HepG2 (cell line): Measurements from ENCODE around the gene EPHA6. TPM values are rescaled to one million over a fixed set of nuclear protein-coding genes. Genes with fewer than 3 reads are reported as not detected.

Experiments used
- CC2D1A ChIP-seq: sonication (generic); formaldehyde crosslinking; IDR thresholded peaks from 2 replicates; pipeline ENCODE4 v1.8.1; 2023; ENCODE audit warnings: mild to moderate bottlenecking, missing genetic modification reagents
- CEBPG ChIP-seq: IDR thresholded peaks from 2 replicates; pipeline ENCODE4 v1.6.1; 2016
- CENPBD1 ChIP-seq: sonication (generic); formaldehyde crosslinking; IDR thresholded peaks from 2 replicates; pipeline ENCODE4 v1.8.0; 2022; ENCODE audit warnings: missing genetic modification reagents, low read depth, mild to moderate bottlenecking, borderline replicate concordance
- CSRNP2 ChIP-seq: sonication (generic); formaldehyde crosslinking; conservative IDR thresholded peaks from 2 replicates; pipeline ENCODE4 v1.8.0; 2022; ENCODE audit warnings: low read depth, missing genetic modification reagents
- CTCF ChIP-seq: sonication (generic); formaldehyde crosslinking; IDR thresholded peaks from 2 replicates; pipeline ENCODE4 v1.5.0; 2020; ENCODE audit warnings: mild to moderate bottlenecking, missing genetic modification reagents, moderate library complexity
- ETV5 ChIP-seq: IDR thresholded peaks from 2 replicates; pipeline ENCODE4 v1.6.1; 2018; ENCODE audit warnings: missing biosample characterization, missing genetic modification reagents, inconsistent platforms, borderline replicate concordance
- HIC2 ChIP-seq: sonication (generic); formaldehyde crosslinking; IDR thresholded peaks from 2 replicates; pipeline ENCODE4 v1.9.0; 2022; ENCODE audit warnings: low read depth, missing genetic modification reagents
- HNRNPK ChIP-seq: fragments of 200-400 bp; formaldehyde crosslinking; IDR thresholded peaks from 2 replicates; pipeline ENCODE4 v1.6.1; 2018; ENCODE audit warnings: low read length, low read depth, moderate library complexity, mild to moderate bottlenecking; ENCODE audit not compliant: poor library complexity, severe bottlenecking
- MED1 ChIP-seq: sonication (generic); formaldehyde crosslinking; IDR thresholded peaks from 2 replicates; pipeline ENCODE4 v1.4.0; 2020; ENCODE audit warnings: missing genetic modification reagents
- SMC3 ChIP-seq: IDR thresholded peaks from 2 replicates; pipeline ENCODE4 v1.6.1; 2011; ENCODE audit warnings: low read length, improper control_type of control experiment
- STAG1 ChIP-seq: sonication (generic); formaldehyde crosslinking; IDR thresholded peaks from 2 replicates; pipeline ENCODE4 v1.4.0; 2020; ENCODE audit warnings: missing genetic modification reagents
- ZHX2 ChIP-seq, 2 experiments: sonication (generic) in 1 of 2; formaldehyde crosslinking in 1 of 2; IDR thresholded peaks; 2 replicates each; pipeline versions ENCODE4 v1.6.1 to v1.9.0; 2014 to 2022; ENCODE audit warnings: antibody characterized with exemption in 1 of 2, borderline replicate concordance in 1 of 2, inconsistent platforms in 1 of 2, low read depth in 1 of 2, missing genetic modification reagents in 1 of 2
- ZNF264 ChIP-seq: sonication (generic); formaldehyde crosslinking; IDR thresholded peaks from 2 replicates; pipeline ENCODE4 v1.4.0; 2020; ENCODE audit warnings: missing genetic modification reagents
- ZNF275 ChIP-seq: sonication (generic); formaldehyde crosslinking; IDR thresholded peaks from 2 replicates; pipeline ENCODE4 v1.8.0; 2022; ENCODE audit warnings: missing genetic modification reagents, mild to moderate bottlenecking, inconsistent platforms, borderline replicate concordance
- ZNF883 ChIP-seq: sonication (generic); formaldehyde crosslinking; IDR thresholded peaks from 2 replicates; pipeline ENCODE4 v1.5.1; 2020; ENCODE audit warnings: mild to moderate bottlenecking, missing genetic modification reagents; ENCODE audit errors: not compliant biosample characterization
- polyA plus RNA-seq, 8 experiments: library from polyadenylated mRNA; depleted of rRNA in 3 of 8; stranded (reverse) in 7 of 8; unstranded in 1 of 8; fragments of >200 nt; fragmentation: Illumina TruSeq in 4 of 8; extraction: Trizol in 4 of 8; gene quantifications; 2 replicates each; pipeline versions ENCODE4 v1.2.1 to v1.2.3, GENCODE V29; 2011 to 2016; ENCODE audit warnings: low read depth in 4 of 8, missing spikeins in 1 of 8, mixed read lengths in 1 of 8; ENCODE audit not compliant: insufficient read depth in 1 of 8
- total RNA-seq, 5 experiments: library from RNA; depleted of rRNA; stranded (reverse); fragments of >200 nt; fragmentation: Illumina TruSeq; extraction: Trizol; gene quantifications; 2 replicates each; pipeline ENCODE4 v1.2.3, GENCODE V29; 2016; ENCODE audit warnings: low read depth in 1 of 5

EPHA6 gene
- total and polyA plus RNA-seq, 2 of the 13 experiments (the other 11 are each of a cell fraction or from before 2014, with no cell fraction given): not detected

GRCh38 chr3:97719156-97719821, 904.9 kb downstream of the EPHA6 start (continued):
- no peak for TF ChIP-seq ZHX2 (IDR thresholded peaks at IDR 0.05; ENCODE audit: low read depth)
- TF ChIP-seq ZHX2 (CRISPR knock-in tag; IDR thresholded peaks at IDR 0.05; ENCODE audit: borderline replicate concordance): no peak
- TF ChIP-seq SMC3: peak; percentile 76
- TF ChIP-seq CENPBD1: no peak
- TF ChIP-seq CEBPG (CRISPR knock-in tag): no peak
- no peak for TF ChIP-seq ZNF883 (CRISPR knock-in tag)
- TF ChIP-seq ZNF275 (CRISPR knock-in tag): no peak
- TF ChIP-seq ETV5: no peak
- peak; percentile 75 for TF ChIP-seq STAG1 (CRISPR knock-in tag)
- peak; percentile 8 for TF ChIP-seq HNRNPK
- TF ChIP-seq CTCF (CRISPR knock-in tag): peak; percentile 79
- no peak for TF ChIP-seq ZNF264
- no peak for TF ChIP-seq CSRNP2
- no peak for TF ChIP-seq HIC2 (CRISPR knock-in tag)
- no peak for TF ChIP-seq CC2D1A (CRISPR knock-in tag)
- no peak for TF ChIP-seq MED1 (CRISPR knock-in tag)
